HCT116 (cell line): ENCODE data around the gene ZBTB7B. TPM values are rescaled to one million over a fixed set of nuclear protein-coding genes. Genes with fewer than 3 reads are reported as not detected.
"Not testable (repeated sequence)": the region's sequence is repeated elsewhere in the genome, so short reads cannot be mapped to it uniquely, and the experiment has no call there.

ENCODE experiments used
- ATAC-seq: fragments of 200-7000 bp; cut with Tn5 transposase; 2 replicates; pipeline ENCODE4 v1.9.1; 2020; ENCODE audit warnings: mild to moderate bottlenecking, moderate library complexity
- BruUV-seq: library from RNA; stranded (reverse); fragments of 400-500 nt; replicated peaks from 2 replicates; lab custom pipeline; 2021; lab: Mats Ljungman, UMichigan
- CTCF ChIA-PET: fragments of 300-600 bp; sonication (Branson Sonifier 250); formaldehyde crosslinking; loops from one replicate; lab custom pipeline; 2021; ENCODE audit warnings: antibody characterized with exemption; lab: Charles Lee
- POLR2A ChIA-PET: fragments of 300-600, 350-600 bp; sonication (Branson Sonifier 250); formaldehyde crosslinking; loops from one replicate; lab custom pipeline; 2021; ENCODE audit warnings: antibody characterized with exemption; lab: Charles Lee
- RAD21 ChIA-PET, 2 experiments: fragments of 300-600 bp; sonication (Branson Sonifier 250); formaldehyde crosslinking; loops; one replicate each; lab custom pipeline; 2023; ENCODE audit warnings: low total read pairs in 2 of 2; ENCODE audit not compliant: uncharacterized antibody in 2 of 2, unreplicated experiment in 2 of 2, low non-redundant PET in 1 of 2; lab: Charles Lee
- DNase-seq: peaks from one replicate; pipeline ENCODE4 v3.0.0-alpha.2; 2010; ENCODE audit warnings: low read depth, low spot score
- H2AFZ ChIP-seq: fragments of 200-600 bp; shearing (Covaris generic), sonication (generic); 2 replicates; pipeline ENCODE4 v1.6.1; 2017; ENCODE audit warnings: low read depth, mixed run types, mixed read lengths, antibody characterized with exemption, low read length; ENCODE audit not compliant: poor library complexity, severe bottlenecking
- H3K27ac ChIP-seq: 2 replicates; pipeline ENCODE4 v1.5.1; 2012; ENCODE audit warnings: low read depth, low read length
- H3K27me3 ChIP-seq: fragments of 200-600 bp; sonication (generic); 2 replicates; pipeline ENCODE4 v1.6.1; 2016; ENCODE audit warnings: mixed run types, low read length, mixed read lengths; ENCODE audit not compliant: insufficient read depth
- H3K36me3 ChIP-seq, 2 experiments: fragments of 200-500 bp in 1 of 2; fragments of 200-600 bp in 1 of 2; sonication (Bioruptor generic) in 1 of 2; sonication (generic) in 1 of 2; 2 replicates each; pipeline versions ENCODE4 v1.5.1 to v1.6.1; 2014 to 2016; ENCODE audit warnings: low read length in 2 of 2, inconsistent platforms in 1 of 2, mixed read lengths in 1 of 2, mixed run types in 1 of 2; ENCODE audit not compliant: insufficient read depth in 2 of 2, control insufficient read depth in 1 of 2
- H3K4me1 ChIP-seq, 2 experiments: fragments of 200-600 bp in 1 of 2; sonication (generic) in 1 of 2; 2 replicates each; pipeline versions ENCODE4 v1.5.1 to v1.6.1; 2012 to 2017; ENCODE audit warnings: low read length in 2 of 2, inconsistent platforms in 1 of 2, mild to moderate bottlenecking in 1 of 2, mixed read lengths in 1 of 2, mixed run types in 1 of 2, moderate library complexity in 1 of 2; ENCODE audit not compliant: insufficient read depth in 2 of 2, control insufficient read depth in 1 of 2
- H3K4me2 ChIP-seq: fragments of 200-600 bp; sonication (generic); 2 replicates; pipeline ENCODE4 v1.6.1; 2017; ENCODE audit warnings: mixed run types, low read length, mixed read lengths
- H3K4me3 ChIP-seq, 2 experiments: fragments of 200-600 bp in 1 of 2; sonication (generic) in 1 of 2; replicated peaks in 1 of 2; 2 replicates each; pipeline ENCODE4 v1.5.1; 2011 to 2016; ENCODE audit warnings: low read length in 2 of 2, control low read depth in 1 of 2, low read depth in 1 of 2, mild to moderate bottlenecking in 1 of 2, mixed read lengths in 1 of 2, mixed run types in 1 of 2
- H3K79me2 ChIP-seq: fragments of 200-600 bp; sonication (generic); 2 replicates; pipeline ENCODE4 v1.6.1; 2017; ENCODE audit warnings: mild to moderate bottlenecking, mixed run types, low read length, moderate library complexity, mixed read lengths; ENCODE audit not compliant: insufficient read depth
- H3K9ac ChIP-seq: fragments of 200-600 bp; sonication (generic); 2 replicates; pipeline ENCODE4 v1.6.1; 2016; ENCODE audit warnings: low read length, mixed read lengths
- H3K9me2 ChIP-seq: fragments of 200-600 bp; sonication (generic), shearing (Covaris generic); 2 replicates; pipeline ENCODE4 v1.6.1; 2017; ENCODE audit warnings: mixed run types, mild to moderate bottlenecking, moderate library complexity; ENCODE audit not compliant: insufficient read depth
- H3K9me3 ChIP-seq, 2 experiments: fragments of 200-500 bp in 1 of 2; fragments of 200-600 bp in 1 of 2; sonication (Bioruptor generic) in 1 of 2; sonication (generic) in 1 of 2; 2 replicates each; pipeline ENCODE4 v1.6.1; 2014 to 2017; ENCODE audit warnings: low read length in 2 of 2, mixed read lengths in 2 of 2, inconsistent platforms in 1 of 2, low read depth in 1 of 2, mild to moderate bottlenecking in 1 of 2, mixed run types in 1 of 2, moderate library complexity in 1 of 2; ENCODE audit not compliant: control insufficient read depth in 1 of 2, insufficient read depth in 1 of 2
- H4K20me1 ChIP-seq: fragments of 200-600 bp; sonication (generic), shearing (Covaris generic); 2 replicates; pipeline ENCODE4 v1.6.1; 2017; ENCODE audit warnings: mixed run types, mild to moderate bottlenecking, moderate library complexity; ENCODE audit not compliant: insufficient read depth
- CBX3 ChIP-seq: IDR thresholded peaks from 2 replicates; pipeline ENCODE4 v1.6.1; 2012; ENCODE audit warnings: low read depth
- intact Hi-C: fragments of 100-400 bp; cut with micrococcal nuclease; formaldehyde crosslinking; loops from 2 replicates; pipeline ENCODE4 v1.10.0; 2022
- total RNA-seq: library from RNA; stranded (reverse); gene quantifications from one replicate; pipeline ENCODE4 v1.2.1, GENCODE V29; 2021; ENCODE audit not compliant: unreplicated experiment

ZBTB7B gene
- total RNA-seq, 1 experiment from 2014 or later, result 57.0 TPM

DNA sequence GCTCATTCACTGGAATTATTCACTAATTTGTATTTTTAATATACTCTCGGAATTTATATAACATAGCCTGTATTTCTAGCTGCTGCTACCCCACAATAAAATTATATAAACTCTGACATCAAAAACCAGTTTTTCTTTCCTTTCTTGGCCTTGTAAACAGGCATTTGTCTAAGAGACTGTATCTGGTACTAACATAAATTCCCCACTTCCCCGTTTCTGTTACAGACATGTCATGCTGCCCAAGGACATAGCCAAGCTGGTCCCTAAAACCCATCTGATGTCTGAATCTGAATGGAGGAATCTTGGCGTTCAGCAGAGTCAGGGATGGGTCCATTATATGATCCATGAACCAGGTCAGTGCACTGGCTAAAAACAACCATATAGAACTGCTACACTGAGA, 24.8 kb upstream of the ZBTB7B start:
- Histone ChIP-seq H3K4me1 (peaks cover 16 to 40% of the 10 kb centered on the region in 2 experiments; a peak in 3 of 4 replicates), H3K36me3 (peaks cover 11 to 27% of the 10 kb centered on the region in 2 experiments), H3K79me2 (peaks cover 68% of the 10 kb centered on the region)
- RAD21 ChIA-PET, H3K27ac ChIP-seq, BruUV-seq, ATAC-seq, DNase-seq, CTCF ChIA-PET, H3K9me2 ChIP-seq, intact Hi-C loops, H3K9ac ChIP-seq, H4K20me1 ChIP-seq, H3K9me3 ChIP-seq, H3K4me3 ChIP-seq, H2AFZ ChIP-seq, H3K27me3 ChIP-seq, H3K4me2 ChIP-seq: not testable (repeated sequence)
- POLR2A ChIA-PET, result interaction anchor here (1.1 kb wide), 1 partner anchor 10 kb away, joined by 3 read pairs; no protein-coding TSS in a partner anchor

- ATAC-seq (no peak), DNase-seq (no peak)
- Histone ChIP-seq H3K9me3 (no peaks in the 10 kb centered on the region), H3K9me2 (no peaks in the 10 kb centered on the region), H3K4me1 (peaks cover 13 to 36% of the 10 kb centered on the region in 2 experiments; a peak in 3 of 4 replicates), H3K36me3 (peaks cover 11 to 27% of the 10 kb centered on the region in 2 experiments), H3K4me2 (no peak overlapping the region), H3K79me2 (peaks cover 64% of the 10 kb centered on the region), H3K27me3 (no peaks in the 10 kb centered on the region), H3K9ac (no peak overlapping the region), H3K4me3 (no peak overlapping the region), H4K20me1 (no peaks in the 10 kb centered on the region), H3K27ac (no peak overlapping the region), H2AFZ (no peak overlapping the region)
- RAD21 ChIA-PET, result no interaction called here
- intact Hi-C loops, result no loop called here
- no peak for TF ChIP-seq CBX3
- BruUV-seq, result no TSS peak
- POLR2A ChIA-PET, result interaction anchor here (1.1 to 1.3 kb wide), 2 partner anchors 9 to 18 kb away, joined by 3 read pairs; no protein-coding TSS in a partner anchor
- CTCF ChIA-PET, result no interaction called here
These were observed 24.2 kb upstream of the ZBTB7B start for GRCh38 chr1:154978360-154978759.
